HG02973 (cell line): Measurements from ENCODE around the gene PRKN.

Source experiments
- ATAC-seq: cut with Tn5 transposase; IDR thresholded peaks from one replicate; pipeline ENCODE4 v1.9.1; 2021; ENCODE audit warnings: moderate library complexity; ENCODE audit not compliant: unreplicated experiment

PRKN gene

DNA sequence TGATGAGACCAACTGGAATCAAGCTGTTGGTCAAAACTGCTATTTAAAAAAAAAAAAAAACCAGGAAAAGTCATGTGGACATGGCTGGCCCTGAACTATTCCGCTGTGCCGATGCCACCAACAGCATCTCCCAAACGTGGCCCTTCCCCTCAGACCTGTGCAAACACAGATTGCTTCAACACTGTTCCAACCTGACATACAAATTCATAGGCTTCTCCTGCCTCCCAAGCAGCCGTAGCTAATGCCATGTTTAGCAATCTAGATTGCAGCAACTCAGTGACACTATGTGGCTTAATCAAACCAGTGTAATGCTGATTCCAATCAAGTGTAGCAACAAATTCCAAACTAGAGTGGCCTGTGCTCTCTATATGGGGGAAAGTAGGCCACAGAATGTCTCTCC lies 16.2 kb downstream of the PRKN start:
- ATAC-seq = no peak

DNA sequence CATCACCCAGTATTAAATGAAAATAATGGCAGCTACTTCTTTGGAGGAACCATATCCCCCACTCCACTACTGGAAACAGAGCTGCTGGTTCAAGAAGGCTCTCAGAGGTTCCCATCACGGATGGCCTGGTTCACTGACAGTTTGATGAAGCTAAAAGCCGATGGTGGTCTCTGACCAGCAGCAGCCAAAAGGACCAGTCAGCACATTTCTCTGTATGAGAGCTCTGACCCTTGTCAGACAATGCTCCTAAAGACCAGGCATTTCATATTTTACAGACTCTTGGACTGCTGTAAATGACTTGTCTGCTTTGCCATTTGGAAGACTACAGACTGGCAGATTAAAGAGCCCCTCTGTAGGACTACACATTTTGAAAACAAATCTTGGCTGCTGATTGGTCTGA lies 16.6 kb downstream of the PRKN start:
- no peak for ATAC-seq

DNA sequence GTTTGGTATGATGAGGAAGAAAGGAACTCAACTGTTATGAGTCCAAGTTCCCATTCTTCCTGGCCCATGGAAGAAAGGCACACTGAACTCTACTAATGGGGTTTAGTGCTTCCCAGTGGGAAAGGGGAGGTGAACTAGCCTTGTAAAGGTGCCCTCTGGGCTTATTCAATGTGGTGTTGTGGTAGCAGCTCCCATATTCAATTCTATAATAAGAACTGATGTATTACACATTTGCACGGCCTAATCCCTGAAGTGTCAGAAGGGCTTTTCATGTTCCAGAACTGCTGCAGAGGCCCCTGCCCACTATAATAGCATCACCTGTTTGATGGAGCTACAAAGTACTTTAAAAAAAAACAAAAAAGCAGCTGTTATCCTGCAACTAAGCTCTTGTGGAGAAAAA lies 17.1 kb downstream of the PRKN start:
- no peak for ATAC-seq

DNA sequence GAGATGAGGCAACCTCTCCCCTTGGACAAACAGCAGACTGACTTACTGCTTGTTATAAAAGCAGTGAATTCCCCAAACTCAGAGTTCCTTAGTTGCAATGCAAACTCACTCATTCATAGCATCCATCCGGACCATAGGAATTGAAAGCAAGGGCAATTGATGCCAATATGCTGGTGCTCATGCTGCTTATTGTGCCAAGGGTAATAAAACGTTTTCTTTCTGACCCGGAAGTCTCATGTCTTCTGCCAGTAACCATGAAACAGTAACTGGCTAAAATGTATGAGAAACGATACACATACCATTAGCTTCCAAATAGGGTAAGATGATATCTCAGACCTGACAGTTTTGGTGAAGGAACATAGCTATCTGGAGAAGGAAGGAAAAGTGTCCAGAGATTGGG lies 18.1 kb downstream of the PRKN start:
- ATAC-seq = no peak

DNA sequence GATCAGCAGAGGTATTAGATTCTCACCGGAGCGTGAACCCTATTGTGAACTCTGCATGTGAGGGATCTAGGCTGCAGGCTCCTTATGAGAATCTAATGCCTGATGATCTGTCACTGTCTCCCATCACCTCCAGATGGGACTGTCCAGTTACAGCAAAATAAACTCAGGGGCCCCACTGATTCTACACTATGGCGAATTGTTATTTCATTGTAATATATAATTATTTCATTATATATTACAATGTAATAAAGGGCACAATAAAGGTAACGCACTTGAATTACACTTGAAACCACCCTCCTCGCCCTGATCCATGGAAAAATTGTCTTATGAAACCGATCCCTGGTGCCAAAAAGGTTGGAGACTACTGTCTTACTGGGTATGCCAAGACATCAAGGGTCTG lies 18.6 kb downstream of the PRKN start:
- ATAC-seq = no peak

DNA sequence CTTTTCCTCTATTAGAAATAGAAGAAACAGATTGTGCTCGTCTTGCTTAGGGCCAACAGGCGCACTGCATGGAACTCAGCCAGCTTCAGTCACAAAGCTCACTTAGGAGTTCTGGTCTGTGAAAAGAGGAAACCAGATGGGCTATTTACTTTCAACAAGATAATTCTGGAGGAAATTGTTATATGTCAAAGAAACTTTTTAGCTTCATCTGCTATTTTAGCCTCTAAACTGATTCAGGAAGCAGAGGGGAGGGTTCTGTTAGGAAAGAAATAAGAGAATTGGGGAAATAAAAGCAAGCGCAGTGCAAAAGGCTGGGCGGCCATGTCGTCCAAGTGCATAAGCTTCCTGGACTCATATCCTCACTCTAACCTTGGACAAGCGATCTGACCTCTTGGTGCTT lies 21.3 kb downstream of the PRKN start:
- ATAC-seq = no peak

DNA sequence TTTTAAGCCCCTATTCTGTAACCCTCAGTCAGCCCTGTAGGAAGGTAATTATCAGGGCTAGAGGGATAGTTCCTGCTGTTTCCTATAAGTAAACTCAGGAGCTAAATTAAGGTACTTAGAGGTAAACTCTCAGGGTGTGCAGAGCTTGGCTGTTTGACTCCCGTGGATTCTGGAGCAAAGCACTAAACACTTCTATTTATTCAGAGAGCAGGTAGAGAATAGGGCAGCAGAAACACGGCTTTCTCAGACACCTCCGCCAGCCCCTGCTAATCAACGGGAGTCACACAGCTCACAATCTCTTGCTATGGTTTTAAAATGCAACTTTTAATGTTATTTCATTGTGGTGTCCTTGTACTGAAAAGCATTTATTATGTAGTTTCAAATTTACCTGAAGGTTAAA lies 21.8 kb downstream of the PRKN start:
- no peak for ATAC-seq

DNA sequence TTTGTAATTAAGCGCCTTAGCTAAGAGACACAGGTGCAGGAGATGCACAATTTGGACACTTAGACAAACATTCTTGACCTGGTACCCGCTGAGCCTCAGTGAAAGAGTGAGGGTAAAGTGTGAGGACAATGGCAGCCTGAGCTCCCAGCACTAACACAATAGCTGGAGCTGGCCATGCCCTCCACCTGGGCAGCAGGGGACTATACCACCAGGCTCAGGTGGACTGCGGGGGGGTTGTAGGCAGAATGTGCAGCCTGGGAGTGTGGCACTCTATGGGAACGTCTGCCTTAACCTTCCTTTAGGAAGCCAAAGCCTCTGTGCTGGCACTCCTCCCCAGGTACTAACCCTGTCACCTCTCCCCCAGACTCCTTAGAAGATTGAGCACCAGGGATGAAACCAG lies 23.6 kb downstream of the PRKN start:
- ATAC-seq = no peak

DNA sequence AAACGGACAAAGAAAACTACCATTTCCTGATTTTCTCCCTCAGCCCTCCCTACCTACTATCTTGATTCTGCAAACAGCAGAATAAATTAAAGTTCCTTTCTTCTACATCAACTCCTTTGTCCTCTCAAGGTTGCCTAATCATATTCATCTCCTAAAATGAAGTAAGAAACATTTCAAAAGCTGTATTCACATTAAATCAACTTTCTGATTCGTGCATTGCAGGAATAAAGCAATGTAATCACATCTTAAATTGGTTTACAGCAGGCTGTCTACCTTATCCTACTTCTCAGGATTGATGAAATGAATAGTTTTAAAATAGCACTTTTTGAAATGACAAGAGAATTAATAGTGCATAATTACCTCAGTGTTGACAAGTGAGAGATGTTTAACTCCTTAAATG lies 25.1 kb downstream of the PRKN start:
- no peak for ATAC-seq

DNA sequence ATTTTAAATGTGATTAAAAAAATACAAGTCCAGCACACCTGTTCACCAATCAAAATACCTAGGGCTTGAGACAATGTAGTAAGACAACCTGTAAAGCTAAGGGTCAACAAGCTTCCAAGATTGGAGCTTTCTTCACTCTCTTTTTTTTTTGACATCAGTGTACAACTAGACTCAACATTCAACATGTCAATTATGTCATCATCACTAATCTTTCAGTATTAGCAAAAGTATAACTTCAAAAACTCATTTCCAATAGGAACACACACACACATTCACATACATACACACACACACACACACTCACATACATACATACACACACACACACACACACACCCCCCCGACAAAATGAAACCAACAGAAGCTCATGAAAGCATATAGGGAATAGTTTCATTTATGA lies 26.0 kb downstream of the PRKN start:
- ATAC-seq = no peak

DNA sequence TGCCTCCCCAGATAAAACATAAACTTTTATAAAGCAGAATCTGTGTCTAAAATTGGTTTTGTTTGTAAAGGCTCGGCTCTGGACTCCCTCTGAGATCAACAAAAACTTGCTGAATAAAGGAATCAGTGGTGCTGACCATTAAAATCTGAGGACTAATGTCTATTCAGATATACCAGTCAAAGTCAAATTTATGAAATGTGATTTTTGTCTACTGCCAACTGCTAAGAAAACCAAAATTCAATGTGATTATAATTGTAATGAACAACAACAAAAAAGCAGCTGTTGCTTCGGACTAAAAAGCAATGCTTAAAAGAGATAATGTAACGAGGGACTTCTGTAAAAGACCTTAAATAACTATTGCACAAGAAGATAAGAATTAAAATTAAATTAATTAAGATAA lies 26.6 kb downstream of the PRKN start:
- ATAC-seq = no peak

DNA sequence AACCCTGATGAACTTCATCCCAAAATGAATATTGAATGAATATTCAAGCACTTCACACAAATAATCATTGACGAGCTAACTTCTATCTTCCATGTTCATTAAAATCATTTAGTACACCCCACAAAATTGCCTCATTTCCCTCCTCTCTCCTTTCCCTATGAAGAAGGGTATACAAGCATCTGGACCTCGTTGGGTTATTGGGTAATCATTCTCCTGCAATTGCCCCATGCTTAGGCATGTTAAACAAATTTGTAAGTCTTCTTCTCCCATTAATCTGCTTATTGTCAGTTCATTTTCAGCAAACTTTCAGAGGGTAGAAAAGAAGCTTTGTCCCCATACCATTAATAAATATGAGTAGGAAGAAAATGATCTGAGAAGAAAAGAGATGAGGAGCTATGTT lies 27.6 kb downstream of the PRKN start:
- ATAC-seq = no peak

DNA sequence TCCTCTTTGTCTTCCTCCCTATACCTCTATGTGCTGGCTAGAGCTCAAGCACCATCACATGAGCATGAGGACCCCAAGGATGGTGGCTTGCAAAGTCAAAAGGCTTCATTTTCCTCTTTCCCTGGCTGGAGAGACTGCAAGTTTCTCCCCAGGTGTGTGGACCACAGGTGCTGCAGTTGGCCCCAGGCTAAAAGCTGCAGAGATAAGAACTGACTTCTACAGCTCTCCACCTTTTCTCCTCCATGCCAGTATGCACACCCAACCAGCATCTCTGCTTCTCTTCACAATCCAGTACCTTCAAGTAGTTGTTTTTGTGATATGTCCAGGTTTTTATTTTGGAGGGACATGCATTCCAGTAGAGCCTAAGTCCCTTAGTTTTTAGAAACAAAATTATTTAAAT lies 29.1 kb downstream of the PRKN start:
- ATAC-seq = no peak

DNA sequence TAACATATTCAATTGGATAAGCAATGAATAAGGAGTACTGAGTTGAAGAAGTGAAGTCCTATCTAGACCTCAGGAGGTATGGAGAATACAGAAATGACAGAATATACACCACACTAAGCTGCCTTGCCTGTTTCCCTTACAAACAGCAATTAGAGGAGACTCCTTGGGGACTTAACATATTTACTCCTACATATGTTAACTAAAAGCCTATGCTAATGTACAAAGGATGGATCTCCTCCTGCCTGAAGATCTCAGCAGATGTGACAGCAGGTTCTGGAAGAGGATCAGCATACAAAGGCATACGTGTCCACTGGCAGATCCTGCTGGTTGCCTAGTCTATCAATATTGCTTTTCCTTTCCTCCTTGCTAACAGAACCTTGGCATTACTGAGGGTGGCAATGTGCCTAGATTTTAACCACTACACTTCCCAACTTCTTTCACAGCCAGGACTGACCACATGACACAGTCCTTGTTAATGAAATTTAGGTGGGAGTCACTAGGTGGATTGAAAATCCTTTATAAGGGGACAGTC lies 29.6 kb downstream of the PRKN start:
- no peak for ATAC-seq

DNA sequence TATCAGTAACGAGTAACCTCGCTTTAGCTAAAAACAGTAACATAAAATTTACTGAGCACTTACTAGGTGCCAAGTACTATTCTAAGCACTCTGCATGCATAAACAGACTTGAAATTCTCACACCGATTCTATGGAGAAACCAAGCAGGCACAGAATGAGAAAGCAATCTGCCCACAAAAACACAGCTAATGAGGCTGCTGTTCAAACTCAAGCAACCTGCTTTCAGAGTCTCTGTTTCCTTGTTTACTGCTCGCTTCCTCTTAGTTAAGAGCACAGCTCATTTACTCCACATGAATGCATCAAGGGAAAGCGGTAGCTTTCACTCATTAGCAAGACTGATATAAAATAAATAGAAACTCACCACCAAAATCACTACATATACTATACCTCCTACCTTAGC lies 37.4 kb downstream of the PRKN start:
- no peak for ATAC-seq

DNA sequence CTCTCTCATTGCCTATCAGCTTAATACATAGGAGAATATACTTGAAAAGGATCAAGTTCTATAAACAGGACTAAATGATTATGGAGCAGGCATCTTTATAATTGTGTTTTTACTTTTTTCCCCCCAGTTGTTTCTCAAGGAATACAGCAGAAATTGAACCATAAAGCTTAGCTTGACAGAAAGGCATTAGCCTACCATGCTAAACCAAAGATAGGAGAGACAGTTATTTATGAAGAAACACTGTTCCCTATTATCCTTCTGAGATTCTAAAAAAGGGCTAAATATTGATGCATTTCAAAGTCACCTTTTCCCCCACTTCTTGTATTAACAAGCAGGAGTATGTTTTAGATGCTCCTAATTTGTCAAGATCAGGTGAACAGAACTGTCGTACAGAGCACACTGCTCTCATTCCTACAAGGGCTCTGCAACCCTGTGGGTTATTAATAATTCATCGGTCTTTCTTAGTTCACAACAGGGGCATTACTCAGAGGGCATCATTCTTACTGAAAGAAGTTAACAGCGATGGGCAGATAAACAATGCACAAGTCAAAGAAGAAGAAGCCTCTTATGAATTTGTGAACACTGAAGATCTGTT lies 38.7 kb downstream of the PRKN start:
- ATAC-seq = no peak

DNA sequence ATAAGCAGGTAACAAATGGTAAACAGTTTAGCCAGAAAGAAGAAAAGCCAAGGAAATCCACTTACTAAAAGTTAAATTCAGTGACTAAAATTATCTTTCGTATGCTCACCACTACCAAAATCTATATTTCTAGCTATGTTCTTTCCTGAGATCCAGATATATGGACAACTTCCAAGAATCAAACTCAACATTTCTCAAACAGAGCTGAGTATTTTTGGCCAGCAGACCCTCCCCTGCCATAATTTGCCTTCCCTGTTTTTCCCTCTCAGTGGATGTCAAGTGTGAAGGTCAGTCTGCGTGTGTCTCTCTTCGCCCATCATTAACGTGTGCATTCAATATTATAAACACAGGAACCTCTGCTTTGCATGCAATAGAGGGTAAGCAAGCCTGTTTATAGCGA lies 42.0 kb downstream of the PRKN start:
- no peak for ATAC-seq

DNA sequence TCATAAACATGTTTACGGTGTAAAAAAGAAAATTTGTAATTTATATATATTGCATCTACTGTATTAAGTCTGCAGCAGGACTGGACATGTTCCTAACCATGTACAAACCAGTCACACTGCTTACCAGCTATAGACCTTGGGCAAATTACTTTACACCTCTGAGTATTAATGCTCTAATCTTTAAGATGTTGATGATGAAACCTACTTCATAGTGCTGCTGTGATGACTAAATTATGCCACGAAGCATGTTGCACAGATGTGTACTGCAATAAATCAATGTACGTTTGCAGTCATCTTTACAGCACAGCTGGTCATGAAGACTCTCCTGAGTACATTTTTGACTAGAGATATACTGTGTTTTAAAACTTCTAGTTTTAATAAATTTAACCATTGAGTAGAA lies 42.6 kb downstream of the PRKN start:
- ATAC-seq = no peak

DNA sequence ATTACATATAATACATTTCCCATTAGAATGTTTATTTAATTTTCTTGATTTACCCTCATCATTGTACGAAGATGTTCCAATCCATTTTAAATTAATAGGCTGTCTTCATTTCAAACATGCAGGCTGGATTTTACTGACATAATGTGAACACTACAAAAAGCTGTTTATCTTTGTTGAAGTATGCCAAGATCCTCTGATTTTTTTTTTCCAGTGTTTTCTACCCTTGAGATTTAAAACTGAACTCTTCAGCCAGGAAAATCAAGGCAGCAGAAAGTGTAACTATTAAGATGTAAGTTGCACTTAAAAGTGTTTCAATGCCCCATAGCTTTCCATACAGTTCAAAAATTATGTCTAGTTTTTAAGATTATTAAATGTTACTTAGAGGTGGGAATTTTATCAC lies 43.5 kb downstream of the PRKN start:
- no peak for ATAC-seq

DNA sequence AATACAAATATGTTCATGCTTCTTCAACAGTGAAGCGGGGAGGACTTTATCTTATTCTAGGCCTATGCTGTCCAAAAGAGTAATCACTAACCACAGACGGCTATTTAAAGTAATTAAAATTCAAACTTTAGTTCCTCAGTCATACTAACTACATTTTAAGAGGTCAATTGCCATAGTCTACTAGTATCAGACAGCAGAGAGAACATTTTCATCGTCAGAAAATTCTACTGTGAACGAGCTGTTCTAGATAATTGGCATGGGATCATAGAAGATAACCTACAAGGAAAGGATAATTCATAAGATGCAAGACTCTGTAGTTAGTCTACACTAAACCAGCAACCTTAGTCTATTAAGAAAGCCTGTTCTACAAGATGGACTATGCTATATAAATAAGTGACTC lies 44.4 kb downstream of the PRKN start:
- no peak for ATAC-seq

DNA sequence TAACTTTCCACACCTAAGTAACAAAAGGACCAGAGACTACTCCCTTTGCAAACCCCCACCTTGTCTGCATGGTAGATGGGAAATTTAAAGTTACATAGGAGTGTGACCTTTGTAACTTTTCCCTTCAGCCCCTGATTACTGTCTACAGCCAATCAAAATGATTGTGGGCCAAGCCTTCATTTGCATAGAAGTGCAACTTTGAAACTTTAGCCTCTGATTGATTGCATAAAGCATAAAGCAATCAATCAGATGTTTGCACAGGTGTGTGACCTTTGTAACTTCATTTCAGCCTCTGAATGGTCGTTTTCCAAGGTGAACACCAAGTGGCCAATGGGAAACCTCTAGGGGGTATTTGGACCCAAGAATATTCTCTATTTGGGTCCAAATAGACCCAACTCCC lies 46.1 kb downstream of the PRKN start:
- no peak for ATAC-seq

DNA sequence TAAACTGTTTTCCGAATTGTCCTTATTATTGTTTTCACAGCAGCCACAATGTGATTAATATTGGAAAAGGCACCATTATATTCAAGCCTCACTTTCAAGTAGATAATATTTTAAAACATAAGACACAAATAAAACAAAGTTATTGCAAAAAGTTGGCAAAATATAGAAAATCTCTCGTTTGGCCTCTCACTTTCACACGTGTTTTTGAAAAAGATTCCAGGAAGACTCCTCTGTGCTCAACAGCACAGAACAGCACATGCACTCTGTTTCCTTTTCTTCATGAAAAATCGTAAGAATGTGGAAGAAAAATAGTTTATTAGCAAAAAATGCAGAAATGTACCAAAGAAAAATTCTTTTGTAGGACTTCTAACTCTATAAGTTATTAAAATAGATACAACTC lies 46.7 kb downstream of the PRKN start:
- no peak for ATAC-seq

DNA sequence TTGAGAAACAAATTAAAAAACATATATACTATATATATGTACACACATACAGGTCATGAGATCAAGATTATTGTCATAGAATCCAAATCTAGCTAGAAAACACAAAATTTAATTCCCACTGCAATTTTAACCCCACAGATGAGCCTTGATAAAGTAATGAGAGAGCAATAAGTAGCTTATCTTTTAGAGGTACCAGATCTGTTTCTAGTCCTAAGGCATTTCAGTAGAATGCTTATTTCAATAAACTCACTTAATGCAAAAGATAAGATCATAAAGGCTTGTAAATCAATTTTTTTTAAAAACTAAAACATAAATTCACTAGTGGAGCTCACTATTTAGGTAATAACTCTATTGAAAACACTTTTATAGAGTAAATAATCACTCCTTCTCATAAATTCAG lies 47.2 kb downstream of the PRKN start:
- no peak for ATAC-seq

DNA sequence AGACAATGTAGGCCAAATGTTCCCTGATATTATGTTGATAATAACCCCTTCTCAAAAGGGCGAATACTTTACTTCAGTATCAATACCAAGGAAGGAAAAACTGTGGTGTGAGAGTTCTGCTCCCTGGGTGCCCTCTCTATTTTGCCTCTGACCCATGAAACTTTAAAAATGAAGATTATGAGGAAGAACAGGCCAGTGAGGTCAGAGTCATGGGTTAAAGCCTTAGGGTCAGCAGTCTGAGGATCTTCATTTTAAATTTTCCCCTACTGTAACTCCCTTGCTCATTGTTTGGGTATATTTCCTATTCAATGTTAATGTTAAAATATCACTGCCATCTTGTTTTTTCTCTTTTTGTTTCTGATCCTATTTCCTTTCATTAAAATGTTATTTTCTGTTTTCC lies 47.9 kb downstream of the PRKN start:
- no peak for ATAC-seq
